Kidney epithelial cell (primary cell): ENCODE measurements around the gene SCARB1. TPM values are rescaled to one million over a fixed set of nuclear protein-coding genes. Genes with fewer than 3 reads are reported as not detected.

Experiments used
- DNase-seq: peaks from one replicate; pipeline ENCODE4 v3.0.0-alpha.2; 2010; ENCODE audit warnings: low read depth
- H3K27me3 ChIP-seq: 2 replicates; pipeline ENCODE4 v1.6.0; 2011; ENCODE audit warnings: low read length; ENCODE audit not compliant: control insufficient read depth, insufficient read depth
- H3K36me3 ChIP-seq: 2 replicates; pipeline ENCODE4 v1.5.1; 2011; ENCODE audit warnings: low read length; ENCODE audit not compliant: control insufficient read depth, insufficient read depth
- H3K4me3 ChIP-seq: 2 replicates; pipeline ENCODE4 v1.5.1; 2011; ENCODE audit warnings: low read depth, mild to moderate bottlenecking, control low read depth, low read length
- CTCF ChIP-seq: IDR thresholded peaks from 2 replicates; pipeline ENCODE4 v1.5.1; 2011; ENCODE audit warnings: mild to moderate bottlenecking, moderate library complexity, low read length, control low read depth, inconsistent platforms; ENCODE audit not compliant: insufficient read depth, poor library complexity, severe bottlenecking
- total RNA-seq: library from RNA; depleted of rRNA; stranded (reverse); fragments of >200 nt; gene quantifications from 2 replicates; pipeline ENCODE4 v1.2.3, GENCODE V29; 2015

Gene SCARB1
- total RNA-seq, 1 donor from 2014 or later = 30.0 TPM

GRCh38 chr12:124771462-124772288 lies 92.0 kb downstream of the SCARB1 start:
- DNase-seq = no peak
- H3K4me3 ChIP-seq = no peak overlapping the region
- H3K27me3 ChIP-seq = peaks cover 2% of the 10 kb centered on the region
- no peaks in the 10 kb centered on the region for H3K36me3 ChIP-seq
- TF ChIP-seq CTCF = peak; percentile 98

GRCh38 chr12:124770728-124771127 lies 92.9 kb downstream of the SCARB1 start:
- DNase-seq = no peak

GRCh38 chr12:124769881-124770512 lies 93.7 kb downstream of the SCARB1 start:
- Histone ChIP-seq H3K4me3 (no peak overlapping the region), H3K27me3 (peaks cover 2% of the 10 kb centered on the region), H3K36me3 (no peaks in the 10 kb centered on the region)
- no peak for DNase-seq
- TF ChIP-seq CTCF = no peak

More at GRCh38 chr12:124770728-124771127, 92.9 kb downstream of the SCARB1 start:
- Histone ChIP-seq H3K4me3 (no peak overlapping the region), H3K36me3 (no peaks in the 10 kb centered on the region), H3K27me3 (peaks cover 2% of the 10 kb centered on the region)
- no peak for TF ChIP-seq CTCF

- no peak for TF ChIP-seq CTCF
- Histone ChIP-seq H3K36me3 (no peaks in the 10 kb centered on the region), H3K4me3 (no peak overlapping the region), H3K27me3 (peaks cover 2% of the 10 kb centered on the region)
- no peak for DNase-seq
These were observed 94.5 kb downstream of the SCARB1 start for GRCh38 chr12:124769163-124769530.

- TF ChIP-seq CTCF = no peak
- H3K4me3 ChIP-seq = no peak overlapping the region
- DNase-seq = no peak
- H3K27me3 ChIP-seq = peaks cover 2% of the 10 kb centered on the region
- H3K36me3 ChIP-seq = no peaks in the 10 kb centered on the region
These were observed 95.1 kb downstream of the SCARB1 start for GRCh38 chr12:124768452-124769162.
